Camera-type eye (tissue), 1 donor: Measurements from ENCODE around the gene TCF3. TPM values are rescaled to one million over a fixed set of nuclear protein-coding genes. Genes with fewer than 3 reads are reported as not detected.

Source experiments
- total RNA-seq: library from RNA; depleted of rRNA; stranded (reverse); fragments of >200 nt; gene quantifications from one replicate; pipeline ENCODE4 v1.2.3, GENCODE V29; 2014

TCF3 gene
- total RNA-seq: 88.8 TPM

GRCh38 chr19:1652471-1653299 is at the start of gene TCF3:
TCF3 (minus strand) TSS chr19:1652615; CDS start chr19:1650248, 2,367 bp downstream.

GRCh38 chr19:1605236-1606137 is 46.9 kb downstream of the TCF3 start, which contains the start of gene UQCR11:
UQCR11 (minus strand) TSS chr19:1605462; CDS start chr19:1605409, 53 bp downstream.

GRCh38 chr19:1592755-1593500 is 59.5 kb downstream of the TCF3 start, which contains the start of gene MBD3:
MBD3 (minus strand) TSS chr19:1592865; CDS start chr19:1592631, 234 bp downstream.

GRCh38 chr19:1568320-1569019 is 83.9 kb downstream of the TCF3 start, which contains the start of gene MEX3D:
MEX3D (minus strand) TSS chr19:1568325; CDS start chr19:1568058, 267 bp downstream.

Other genes starting within 250 kb of the TCF3 start
- 45.7 TPM for gene DAZAP1, start 245.0 kb downstream of the TCF3 start, total RNA-seq
- gene RPS15, start 214.2 kb downstream of the TCF3 start, total RNA-seq: 926 TPM
- 112 TPM for gene APC2, start 202.5 kb downstream of the TCF3 start, total RNA-seq
- gene C19orf25, start 173.4 kb downstream of the TCF3 start, total RNA-seq: 30.6 TPM
- 8.0 TPM for gene PCSK4, start 162.3 kb downstream of the TCF3 start, total RNA-seq
- gene REEP6, start 161.4 kb downstream of the TCF3 start, total RNA-seq: 20.6 TPM
- gene ADAMTSL5, start 139.6 kb downstream of the TCF3 start, total RNA-seq: 5.2 TPM
- 0.16 TPM for gene PLK5, start 128.5 kb downstream of the TCF3 start, total RNA-seq
- gene MEX3D, start 84.3 kb downstream of the TCF3 start, total RNA-seq: 31.4 TPM
- gene MBD3, start 59.8 kb downstream of the TCF3 start, total RNA-seq: 82.3 TPM
- gene UQCR11, start 47.2 kb downstream of the TCF3 start, total RNA-seq: 21.9 TPM
- gene ONECUT3, start 100.9 kb upstream of the TCF3 start, total RNA-seq: 0.55 TPM
- gene ATP8B3, start 159.7 kb upstream of the TCF3 start, total RNA-seq: 2.1 TPM
- 13.9 TPM for gene REXO1, start 195.9 kb upstream of the TCF3 start, total RNA-seq
- 8.4 TPM for gene KLF16, start 211.0 kb upstream of the TCF3 start, total RNA-seq
- gene ABHD17A, start 232.9 kb upstream of the TCF3 start, total RNA-seq: 47.7 TPM